ENCODE results near the gene RRAS.

The RRAS gene
- total RNA-seq = 2.0 to 4.4 (median 2.9) reads per million in 4 donors

GRCh38 chr19:49640113-49640898 is at the start of gene RRAS:
RRAS (minus strand) TSS chr19:49640143; CDS start chr19:49640098, 45 bp downstream.
- DNase-seq = peak; percentile 99 to 100 (median 100)

GRCh38 chr19:49689133-49690078 is 49.5 kb upstream of the RRAS start, which contains the start of gene ADM5:
ADM5 (plus strand) TSS chr19:49689594; CDS start chr19:49689838, 244 bp downstream.
- peak in 1 of 5 donors; percentile 32 for DNase-seq

GRCh38 chr19:49688531-49689132 is 48.7 kb upstream of the RRAS start:
- no peak for DNase-seq

GRCh38 chr19:49687566-49688316 is 47.8 kb upstream of the RRAS start:
- no peak for DNase-seq

GRCh38 chr19:49687150-49687549 is 47.2 kb upstream of the RRAS start:
- no peak for DNase-seq

- DNase-seq = no peak
Measured at GRCh38 chr19:49686503-49687088, 46.7 kb upstream of the RRAS start.

- DNase-seq = no peak
Measured at GRCh38 chr19:49685845-49686332, 45.9 kb upstream of the RRAS start.

GRCh38 chr19:49684983-49685553 is 45.1 kb upstream of the RRAS start:
- DNase-seq = no peak

GRCh38 chr19:49684251-49684982 is 44.5 kb upstream of the RRAS start:
- no peak for DNase-seq

GRCh38 chr19:49683814-49684250 is 43.9 kb upstream of the RRAS start:
- DNase-seq = no peak

GRCh38 chr19:49682274-49682673 is 42.3 kb upstream of the RRAS start:
- DNase-seq = no peak

GRCh38 chr19:49681830-49682229 is 41.9 kb upstream of the RRAS start:
- no peak for DNase-seq

- DNase-seq = peak; percentile 84 to 91 (median 91)
Measured at GRCh38 chr19:49680421-49681351, 40.7 kb upstream of the RRAS start.

- DNase-seq = no peak
Measured at GRCh38 chr19:49679771-49680413, 39.9 kb upstream of the RRAS start.

- DNase-seq = no peak
Measured at GRCh38 chr19:49678985-49679770, 39.2 kb upstream of the RRAS start.

- DNase-seq = peak; percentile 50 to 80 (median 69)
Measured at GRCh38 chr19:49677901-49678674, 38.1 kb upstream of the RRAS start.
